ENCODE results near the gene MB21D2. TPM values are rescaled to one million over a fixed set of nuclear protein-coding genes. Genes with fewer than 3 reads are reported as not detected.

MB21D2 gene
- total RNA-seq, 6 experiments from 2014 or later, result 17.2 to 20.9 (median 19.5) TPM

- H3K27me3 Mint-ChIP-seq (ENCODE audit: insufficient read depth), result peaks cover 1% of the 10 kb centered on the region; the same call in 1 of the 2 replicates
Observed at GRCh38 chr3:192860454-192860853, 57.2 kb downstream of the MB21D2 start.

GRCh38 chr3:192858849-192859585 is 58.6 kb downstream of the MB21D2 start:
- Mint-ChIP-seq H3K27ac (peak overlapping the region; percentile 82; the same call in 1 of the 2 replicates), H3K27me3 (ENCODE audit: insufficient read depth) (peaks cover 1% of the 10 kb centered on the region; the same call in 1 of the 2 replicates), H3K9me3 (no peaks in the 10 kb centered on the region), H3K4me3 (no peak overlapping the region), H3K36me3 (ENCODE audit: low read depth) (peaks cover 13% of the 10 kb centered on the region), H3K4me1 (ENCODE audit: low read depth) (peaks cover 48% of the 10 kb centered on the region)
- TF ChIP-seq CTCF (IDR thresholded peaks at IDR 0.05), result no peak
- DNase-seq, result no peak

More at GRCh38 chr3:192860454-192860853, 57.2 kb downstream of the MB21D2 start:
- H3K27ac Mint-ChIP-seq, result peak overlapping the region; percentile 24; the same call in 1 of the 2 replicates
- H3K4me3 Mint-ChIP-seq, result no peak overlapping the region
- peaks cover 22% of the 10 kb centered on the region for H3K36me3 Mint-ChIP-seq (ENCODE audit: low read depth)
- peaks cover 53% of the 10 kb centered on the region for H3K4me1 Mint-ChIP-seq (ENCODE audit: low read depth)
- H3K9me3 Mint-ChIP-seq, result no peaks in the 10 kb centered on the region
- DNase-seq, result no peak
- no peak for TF ChIP-seq CTCF (IDR thresholded peaks at IDR 0.05)

GRCh38 chr3:192857260-192857661 is 60.4 kb downstream of the MB21D2 start:
- DNase-seq, result peak; percentile 57

GRCh38 chr3:192855434-192855833 is 62.2 kb downstream of the MB21D2 start:
- DNase-seq, result no peak
- no peak overlapping the region for H3K27ac Mint-ChIP-seq
- no peak overlapping the region for H3K4me3 Mint-ChIP-seq
- H3K27me3 Mint-ChIP-seq (ENCODE audit: insufficient read depth), result peaks cover 1% of the 10 kb centered on the region; the same call in 1 of the 2 replicates
- H3K9me3 Mint-ChIP-seq, result no peaks in the 10 kb centered on the region
- TF ChIP-seq CTCF (IDR thresholded peaks at IDR 0.05), result no peak
- peaks cover 72% of the 10 kb centered on the region for H3K4me1 Mint-ChIP-seq (ENCODE audit: low read depth)
- H3K36me3 Mint-ChIP-seq (ENCODE audit: low read depth), result peaks cover 9% of the 10 kb centered on the region; the same call in 1 of the 2 replicates

More at GRCh38 chr3:192857260-192857661, 60.4 kb downstream of the MB21D2 start:
- H3K9me3 Mint-ChIP-seq, result no peaks in the 10 kb centered on the region
- peaks cover 63% of the 10 kb centered on the region for H3K4me1 Mint-ChIP-seq (ENCODE audit: low read depth)
- no peak for TF ChIP-seq CTCF (IDR thresholded peaks at IDR 0.05)
- H3K4me3 Mint-ChIP-seq, result peak overlapping the region; percentile 72
- peak overlapping the region; percentile 82 for H3K27ac Mint-ChIP-seq
- peaks cover 1% of the 10 kb centered on the region; the same call in 1 of the 2 replicates for H3K27me3 Mint-ChIP-seq (ENCODE audit: insufficient read depth)
- peaks cover 12% of the 10 kb centered on the region for H3K36me3 Mint-ChIP-seq (ENCODE audit: low read depth)

GRCh38 chr3:192851821-192852372 is 65.8 kb downstream of the MB21D2 start:
- peak; percentile 79 for DNase-seq
- Mint-ChIP-seq H3K9me3 (no peaks in the 10 kb centered on the region), H3K4me1 (ENCODE audit: low read depth) (peaks cover 67% of the 10 kb centered on the region), H3K27ac (peak overlapping the region; percentile 67), H3K36me3 (ENCODE audit: low read depth) (peaks cover 6% of the 10 kb centered on the region; the same call in 1 of the 2 replicates), H3K27me3 (ENCODE audit: insufficient read depth) (no peaks in the 10 kb centered on the region), H3K4me3 (peak overlapping the region; percentile 16)
- no peak for TF ChIP-seq CTCF (IDR thresholded peaks at IDR 0.05)
